ENCODE measurements around the gene IRF5. TPM values are rescaled to one million over a fixed set of nuclear protein-coding genes. Genes with fewer than 3 reads are reported as not detected.

Gene IRF5
- total and polyA plus RNA-seq, 10 of the 15 experiments (the other 5 are each of a cell fraction or from before 2014, with no cell fraction given), result 5.4 to 90.3 (median 61.7) TPM

GRCh38 chr7:128963327-128963757 lies 25.6 kb downstream of the IRF5 start (continued):
- TF ChIP-seq EZH2 (IDR thresholded peaks at IDR 0.05; ENCODE audit: borderline replicate concordance, control insufficient read depth, low read depth, low read length), result no peak
- no peak for TF ChIP-seq SRF (IDR thresholded peaks at IDR 0.05; ENCODE audit: low read depth in 2 of 2, low read length in 2 of 2)
- TF ChIP-seq, protein P1, sequence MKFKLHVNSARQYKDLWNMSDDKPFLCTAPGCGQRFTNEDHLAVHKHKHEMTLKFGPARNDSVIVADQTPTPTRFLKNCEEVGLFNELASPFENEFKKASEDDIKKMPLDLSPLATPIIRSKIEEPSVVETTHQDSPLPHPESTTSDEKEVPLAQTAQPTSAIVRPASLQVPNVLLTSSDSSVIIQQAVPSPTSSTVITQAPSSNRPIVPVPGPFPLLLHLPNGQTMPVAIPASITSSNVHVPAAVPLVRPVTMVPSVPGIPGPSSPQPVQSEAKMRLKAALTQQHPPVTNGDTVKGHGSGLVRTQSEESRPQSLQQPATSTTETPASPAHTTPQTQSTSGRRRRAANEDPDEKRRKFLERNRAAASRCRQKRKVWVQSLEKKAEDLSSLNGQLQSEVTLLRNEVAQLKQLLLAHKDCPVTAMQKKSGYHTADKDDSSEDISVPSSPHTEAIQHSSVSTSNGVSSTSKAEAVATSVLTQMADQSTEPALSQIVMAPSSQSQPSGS (IDR thresholded peaks at IDR 0.05; ENCODE audit: low read length), result peak; percentile 57
- no peak for TF ChIP-seq POLR2AphosphoS2 (IDR thresholded peaks at IDR 0.05; ENCODE audit: low read depth, low read length)
- TF ChIP-seq BMI1 (IDR thresholded peaks at IDR 0.05; ENCODE audit: borderline replicate concordance), result no peak
- no peak for TF ChIP-seq NFXL1 (IDR thresholded peaks at IDR 0.05; ENCODE audit: borderline replicate concordance)
- TF ChIP-seq E2F4 (IDR thresholded peaks at IDR 0.05; ENCODE audit: low read depth, low read length), result no peak
- TF ChIP-seq, protein P2, sequence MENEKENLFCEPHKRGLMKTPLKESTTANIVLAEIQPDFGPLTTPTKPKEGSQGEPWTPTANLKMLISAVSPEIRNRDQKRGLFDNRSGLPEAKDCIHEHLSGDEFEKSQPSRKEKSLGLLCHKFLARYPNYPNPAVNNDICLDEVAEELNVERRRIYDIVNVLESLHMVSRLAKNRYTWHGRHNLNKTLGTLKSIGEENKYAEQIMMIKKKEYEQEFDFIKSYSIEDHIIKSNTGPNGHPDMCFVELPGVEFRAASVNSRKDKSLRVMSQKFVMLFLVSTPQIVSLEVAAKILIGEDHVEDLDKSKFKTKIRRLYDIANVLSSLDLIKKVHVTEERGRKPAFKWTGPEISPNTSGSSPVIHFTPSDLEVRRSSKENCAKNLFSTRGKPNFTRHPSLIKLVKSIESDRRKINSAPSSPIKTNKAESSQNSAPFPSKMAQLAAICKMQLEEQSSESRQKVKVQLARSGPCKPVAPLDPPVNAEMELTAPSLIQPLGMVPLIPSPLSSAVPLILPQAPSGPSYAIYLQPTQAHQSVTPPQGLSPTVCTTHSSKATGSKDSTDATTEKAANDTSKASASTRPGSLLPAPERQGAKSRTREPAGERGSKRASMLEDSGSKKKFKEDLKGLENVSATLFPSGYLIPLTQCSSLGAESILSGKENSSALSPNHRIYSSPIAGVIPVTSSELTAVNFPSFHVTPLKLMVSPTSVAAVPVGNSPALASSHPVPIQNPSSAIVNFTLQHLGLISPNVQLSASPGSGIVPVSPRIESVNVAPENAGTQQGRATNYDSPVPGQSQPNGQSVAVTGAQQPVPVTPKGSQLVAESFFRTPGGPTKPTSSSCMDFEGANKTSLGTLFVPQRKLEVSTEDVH (IDR thresholded peaks at IDR 0.05; ENCODE audit: low read depth, partially characterized antibody), result no peak
- no peak for TF ChIP-seq GABPA (IDR thresholded peaks at IDR 0.05; ENCODE audit: low read depth)
- TF ChIP-seq, protein P3, sequence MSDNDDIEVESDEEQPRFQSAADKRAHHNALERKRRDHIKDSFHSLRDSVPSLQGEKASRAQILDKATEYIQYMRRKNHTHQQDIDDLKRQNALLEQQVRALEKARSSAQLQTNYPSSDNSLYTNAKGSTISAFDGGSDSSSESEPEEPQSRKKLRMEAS (IDR thresholded peaks at IDR 0.05; ENCODE audit: low read depth, low read length), result no peak
- TF ChIP-seq, protein P4, sequence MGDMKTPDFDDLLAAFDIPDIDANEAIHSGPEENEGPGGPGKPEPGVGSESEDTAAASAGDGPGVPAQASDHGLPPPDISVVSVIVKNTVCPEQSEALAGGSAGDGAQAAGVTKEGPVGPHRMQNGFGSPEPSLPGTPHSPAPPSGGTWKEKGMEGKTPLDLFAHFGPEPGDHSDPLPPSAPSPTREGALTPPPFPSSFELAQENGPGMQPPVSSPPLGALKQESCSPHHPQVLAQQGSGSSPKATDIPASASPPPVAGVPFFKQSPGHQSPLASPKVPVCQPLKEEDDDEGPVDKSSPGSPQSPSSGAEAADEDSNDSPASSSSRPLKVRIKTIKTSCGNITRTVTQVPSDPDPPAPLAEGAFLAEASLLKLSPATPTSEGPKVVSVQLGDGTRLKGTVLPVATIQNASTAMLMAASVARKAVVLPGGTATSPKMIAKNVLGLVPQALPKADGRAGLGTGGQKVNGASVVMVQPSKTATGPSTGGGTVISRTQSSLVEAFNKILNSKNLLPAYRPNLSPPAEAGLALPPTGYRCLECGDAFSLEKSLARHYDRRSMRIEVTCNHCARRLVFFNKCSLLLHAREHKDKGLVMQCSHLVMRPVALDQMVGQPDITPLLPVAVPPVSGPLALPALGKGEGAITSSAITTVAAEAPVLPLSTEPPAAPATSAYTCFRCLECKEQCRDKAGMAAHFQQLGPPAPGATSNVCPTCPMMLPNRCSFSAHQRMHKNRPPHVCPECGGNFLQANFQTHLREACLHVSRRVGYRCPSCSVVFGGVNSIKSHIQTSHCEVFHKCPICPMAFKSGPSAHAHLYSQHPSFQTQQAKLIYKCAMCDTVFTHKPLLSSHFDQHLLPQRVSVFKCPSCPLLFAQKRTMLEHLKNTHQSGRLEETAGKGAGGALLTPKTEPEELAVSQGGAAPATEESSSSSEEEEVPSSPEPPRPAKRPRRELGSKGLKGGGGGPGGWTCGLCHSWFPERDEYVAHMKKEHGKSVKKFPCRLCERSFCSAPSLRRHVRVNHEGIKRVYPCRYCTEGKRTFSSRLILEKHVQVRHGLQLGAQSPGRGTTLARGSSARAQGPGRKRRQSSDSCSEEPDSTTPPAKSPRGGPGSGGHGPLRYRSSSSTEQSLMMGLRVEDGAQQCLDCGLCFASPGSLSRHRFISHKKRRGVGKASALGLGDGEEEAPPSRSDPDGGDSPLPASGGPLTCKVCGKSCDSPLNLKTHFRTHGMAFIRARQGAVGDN (IDR thresholded peaks at IDR 0.05), result no peak
- no peak for TF ChIP-seq MYB (IDR thresholded peaks at IDR 0.05; ENCODE audit: borderline replicate concordance, low read depth, low read length)
- TF ChIP-seq CBX3 (IDR thresholded peaks at IDR 0.05; ENCODE audit: borderline replicate concordance, low read depth), result no peak
- peak; percentile 63 for TF ChIP-seq RELA (IDR thresholded peaks at IDR 0.05; ENCODE audit: borderline replicate concordance, partially characterized antibody)
- no peak for TF ChIP-seq ZNF622 (IDR thresholded peaks at IDR 0.05)
- peak; percentile 56; a peak in 3 of 4 replicates for TF ChIP-seq BHLHE40 (IDR thresholded peaks at IDR 0.05; ENCODE audit: borderline replicate concordance in 1 of 2, low read depth in 2 of 2, low read length in 1 of 2)
- TF ChIP-seq ZBTB4 (CRISPR knock-in tag; IDR thresholded peaks at IDR 0.05), result no peak
